ENCODE measurements around the gene IFNLR1.

IFNLR1 gene

GRCh38 chr1:24147194-24147593 lies 39.9 kb downstream of the IFNLR1 start:
- H3K9ac ChIP-seq (ENCODE audit: low read length) = no peak overlapping the region
- H3K4me3 ChIP-seq (ENCODE audit: low read depth, low read length) = no peak overlapping the region
- H3K36me3 ChIP-seq (ENCODE audit: control insufficient read depth, insufficient read depth, low read length) = no peaks in the 10 kb centered on the region
- H3K9me3 ChIP-seq (ENCODE audit: control insufficient read depth, insufficient read depth, low read depth, low read length) = no peaks in the 10 kb centered on the region
- peaks cover 22% of the 10 kb centered on the region for H3K4me1 ChIP-seq (ENCODE audit: control insufficient read depth, insufficient read depth, low read length)
- H3K27me3 ChIP-seq (ENCODE audit: control insufficient read depth, insufficient read depth, low read length) = no peaks in the 10 kb centered on the region
- no peak overlapping the region for H3K27ac ChIP-seq (ENCODE audit: low read depth, low read length)

DNA sequence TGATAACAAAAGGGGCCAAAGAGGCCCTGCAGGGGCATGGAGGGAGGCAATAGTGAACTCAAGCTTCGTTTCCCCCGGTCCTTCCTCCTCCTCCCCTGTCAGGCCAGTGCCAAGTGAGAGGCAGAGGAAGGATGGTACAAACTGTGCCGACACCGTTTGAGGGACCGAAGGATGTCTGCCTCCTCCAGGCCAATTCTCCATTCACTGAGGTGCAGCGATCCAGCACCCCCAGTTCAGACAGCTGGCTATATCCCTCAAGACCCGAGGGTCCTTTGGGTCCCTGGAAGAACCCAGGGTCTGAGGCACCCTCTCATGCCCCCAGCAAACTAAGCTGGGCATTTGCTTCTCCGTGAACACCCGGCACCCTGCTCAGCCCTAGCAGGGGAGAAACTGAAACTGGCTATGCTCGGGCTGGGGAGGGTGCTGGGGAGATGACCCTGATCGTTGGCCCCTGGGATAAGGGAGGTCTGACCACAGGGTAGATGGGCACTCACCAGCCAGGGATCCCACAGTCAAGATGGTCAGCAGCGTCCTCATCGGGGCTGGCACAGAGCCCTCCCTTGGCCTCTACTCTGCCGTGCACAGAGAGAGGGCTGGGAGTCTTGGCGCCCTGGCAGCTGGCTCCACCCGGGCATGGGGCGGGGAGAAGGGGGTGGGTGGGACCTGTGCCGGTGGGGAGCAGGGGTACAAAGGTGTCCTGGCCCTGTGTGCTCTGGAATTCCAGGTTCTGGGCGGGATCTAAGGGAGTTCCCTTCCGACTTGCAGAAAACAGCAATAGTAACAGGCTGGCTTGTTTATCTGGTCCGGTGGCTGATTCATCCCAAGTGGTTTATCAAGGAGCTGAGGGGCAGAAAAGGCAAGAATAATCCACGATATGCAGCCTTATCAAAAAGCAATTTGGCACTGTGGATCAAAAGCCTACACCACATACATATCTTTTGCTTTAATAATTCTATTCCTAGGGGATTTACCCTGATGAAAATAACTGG lies 44.2 kb downstream of the IFNLR1 start, which contains the start of gene IL22RA1:
TSS of gene IL22RA1 (minus strand) at position 595 of the 989 bp plus-strand sequence. CDS start at position 537, 58 bp downstream.
- Histone ChIP-seq H3K27me3 (ENCODE audit: control insufficient read depth, insufficient read depth, low read length) (no peaks in the 10 kb centered on the region), H3K9ac (ENCODE audit: low read length) (no peak within 1 kb of the TSS), H3K36me3 (ENCODE audit: control insufficient read depth, insufficient read depth, low read length) (no peaks in the 10 kb centered on the region), H3K9me3 (ENCODE audit: control insufficient read depth, insufficient read depth, low read depth, low read length) (0 out of 2 replicates have a peak, but pooled peaks cover 3% of the 10 kb centered on the region), H3K4me1 (ENCODE audit: control insufficient read depth, insufficient read depth, low read length) (no peaks in the 10 kb centered on the region; the same call in 1 of the 2 replicates), H3K4me3 (ENCODE audit: low read depth, low read length) (no peak within 1 kb of the TSS), H3K27ac (ENCODE audit: low read depth, low read length) (no peak within 1 kb of the TSS)

GRCh38 chr1:24141311-24141997 lies 45.6 kb downstream of the IFNLR1 start:
- no peaks in the 10 kb centered on the region for H3K27me3 ChIP-seq (ENCODE audit: control insufficient read depth, insufficient read depth, low read length)
- H3K9me3 ChIP-seq (ENCODE audit: control insufficient read depth, insufficient read depth, low read depth, low read length) = 0 out of 2 replicates have a peak, but pooled peaks cover 3% of the 10 kb centered on the region

DNA sequence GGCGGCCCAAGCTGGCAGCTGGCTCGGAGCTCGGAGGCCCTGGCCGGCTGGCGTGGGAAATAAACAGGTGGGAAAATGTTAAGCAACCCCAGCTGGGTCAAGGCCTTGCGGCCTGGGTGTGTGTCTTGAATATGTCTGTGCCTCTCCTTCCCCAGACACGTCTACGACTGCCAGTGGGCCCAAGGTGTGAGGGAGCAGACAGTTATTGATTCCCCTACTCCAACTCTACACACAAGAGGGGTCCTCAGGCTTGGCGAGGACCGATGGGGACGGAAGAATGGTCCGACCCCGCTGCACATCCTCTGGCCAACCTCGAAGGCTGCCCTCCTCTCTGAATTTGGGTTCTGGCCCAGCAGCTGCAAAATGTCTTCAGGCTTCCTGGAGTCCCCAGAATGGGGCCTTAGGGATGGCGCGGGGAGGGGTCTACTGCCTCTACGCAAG lies 46.3 kb downstream of the IFNLR1 start:
- no peak overlapping the region for H3K4me3 ChIP-seq (ENCODE audit: low read depth, low read length)
- H3K9ac ChIP-seq (ENCODE audit: low read length) = no peak overlapping the region
- 0 out of 2 replicates have a peak, but pooled peaks cover 3% of the 10 kb centered on the region for H3K9me3 ChIP-seq (ENCODE audit: control insufficient read depth, insufficient read depth, low read depth, low read length)
- no peaks in the 10 kb centered on the region for H3K36me3 ChIP-seq (ENCODE audit: control insufficient read depth, insufficient read depth, low read length)
- no peaks in the 10 kb centered on the region for H3K27me3 ChIP-seq (ENCODE audit: control insufficient read depth, insufficient read depth, low read length)
- no peaks in the 10 kb centered on the region; the same call in 1 of the 2 replicates for H3K4me1 ChIP-seq (ENCODE audit: control insufficient read depth, insufficient read depth, low read length)
- no peak overlapping the region for H3K27ac ChIP-seq (ENCODE audit: low read depth, low read length)

More at GRCh38 chr1:24141311-24141997, 45.6 kb downstream of the IFNLR1 start:
- Histone ChIP-seq H3K27ac (ENCODE audit: low read depth, low read length) (no peak overlapping the region), H3K36me3 (ENCODE audit: control insufficient read depth, insufficient read depth, low read length) (no peaks in the 10 kb centered on the region), H3K9ac (ENCODE audit: low read length) (no peak overlapping the region), H3K4me3 (ENCODE audit: low read depth, low read length) (no peak overlapping the region), H3K4me1 (ENCODE audit: control insufficient read depth, insufficient read depth, low read length) (no peaks in the 10 kb centered on the region; the same call in 1 of the 2 replicates)

- no peaks in the 10 kb centered on the region; the same call in 1 of the 2 replicates for H3K4me1 ChIP-seq (ENCODE audit: control insufficient read depth, insufficient read depth, low read length)
- H3K4me3 ChIP-seq (ENCODE audit: low read depth, low read length) = no peak overlapping the region
- H3K9me3 ChIP-seq (ENCODE audit: control insufficient read depth, insufficient read depth, low read depth, low read length) = 0 out of 2 replicates have a peak, but pooled peaks cover 3% of the 10 kb centered on the region
- no peaks in the 10 kb centered on the region for H3K27me3 ChIP-seq (ENCODE audit: control insufficient read depth, insufficient read depth, low read length)
- no peak overlapping the region for H3K27ac ChIP-seq (ENCODE audit: low read depth, low read length)
- H3K9ac ChIP-seq (ENCODE audit: low read length) = no peak overlapping the region
- no peaks in the 10 kb centered on the region for H3K36me3 ChIP-seq (ENCODE audit: control insufficient read depth, insufficient read depth, low read length)
These were observed 47.2 kb downstream of the IFNLR1 start for GRCh38 chr1:24139841-24140425.

- Histone ChIP-seq H3K9ac (ENCODE audit: low read length) (no peak overlapping the region), H3K4me3 (ENCODE audit: low read depth, low read length) (no peak overlapping the region), H3K27ac (ENCODE audit: low read depth, low read length) (no peak overlapping the region), H3K9me3 (ENCODE audit: control insufficient read depth, insufficient read depth, low read depth, low read length) (0 out of 2 replicates have a peak, but pooled peaks cover 3% of the 10 kb centered on the region), H3K36me3 (ENCODE audit: control insufficient read depth, insufficient read depth, low read length) (no peaks in the 10 kb centered on the region), H3K27me3 (ENCODE audit: control insufficient read depth, insufficient read depth, low read length) (no peaks in the 10 kb centered on the region), H3K4me1 (ENCODE audit: control insufficient read depth, insufficient read depth, low read length) (no peaks in the 10 kb centered on the region; the same call in 1 of the 2 replicates)
These were observed 47.9 kb downstream of the IFNLR1 start for GRCh38 chr1:24139222-24139489.

- Histone ChIP-seq H3K9me3 (ENCODE audit: control insufficient read depth, insufficient read depth, low read depth, low read length) (0 out of 2 replicates have a peak, but pooled peaks cover 3% of the 10 kb centered on the region), H3K27me3 (ENCODE audit: control insufficient read depth, insufficient read depth, low read length) (no peaks in the 10 kb centered on the region), H3K4me1 (ENCODE audit: control insufficient read depth, insufficient read depth, low read length) (no peaks in the 10 kb centered on the region), H3K4me3 (ENCODE audit: low read depth, low read length) (no peak overlapping the region), H3K9ac (ENCODE audit: low read length) (no peak overlapping the region), H3K36me3 (ENCODE audit: control insufficient read depth, insufficient read depth, low read length) (no peaks in the 10 kb centered on the region), H3K27ac (ENCODE audit: low read depth, low read length) (no peak overlapping the region)
These were observed 48.4 kb downstream of the IFNLR1 start for GRCh38 chr1:24138476-24139221.

DNA sequence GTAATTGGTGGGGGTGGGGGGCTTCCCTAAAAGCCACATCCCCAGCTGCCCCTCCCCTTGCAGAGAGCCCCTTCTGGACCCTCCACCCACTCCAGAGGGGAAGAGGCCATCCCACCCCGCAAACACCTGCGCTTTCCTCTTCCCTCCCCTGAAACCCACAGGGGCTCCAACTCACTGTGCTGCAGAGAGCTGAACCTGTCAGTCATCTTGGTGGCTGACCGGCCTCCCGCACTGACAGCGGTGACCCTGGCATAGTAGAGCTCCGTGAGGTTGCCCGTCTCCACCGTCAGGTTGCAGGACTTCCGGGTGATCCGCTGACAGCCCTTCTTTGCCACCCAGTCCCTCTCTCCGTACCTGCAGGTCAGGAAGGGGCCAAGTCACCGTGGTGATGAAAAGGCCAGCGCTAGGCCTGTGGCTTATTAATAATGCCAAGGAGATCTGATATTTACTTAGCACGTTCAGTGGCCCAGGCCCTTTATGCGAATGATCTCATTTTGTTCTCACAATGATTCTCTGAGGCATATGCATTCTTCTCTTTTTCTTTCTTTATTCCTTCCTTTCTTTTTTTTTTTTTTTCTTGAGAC lies 50.0 kb downstream of the IFNLR1 start:
- Histone ChIP-seq H3K27ac (ENCODE audit: low read depth, low read length) (no peak overlapping the region), H3K4me1 (ENCODE audit: control insufficient read depth, insufficient read depth, low read length) (no peaks in the 10 kb centered on the region), H3K27me3 (ENCODE audit: control insufficient read depth, insufficient read depth, low read length) (no peaks in the 10 kb centered on the region), H3K9me3 (ENCODE audit: control insufficient read depth, insufficient read depth, low read depth, low read length) (0 out of 2 replicates have a peak, but pooled peaks cover 3% of the 10 kb centered on the region), H3K36me3 (ENCODE audit: control insufficient read depth, insufficient read depth, low read length) (no peaks in the 10 kb centered on the region), H3K4me3 (ENCODE audit: low read depth, low read length) (no peak overlapping the region), H3K9ac (ENCODE audit: low read length) (no peak overlapping the region)

- H3K9me3 ChIP-seq (ENCODE audit: control insufficient read depth, insufficient read depth, low read depth, low read length) = peaks cover 15% of the 10 kb centered on the region
- no peak overlapping the region for H3K27ac ChIP-seq (ENCODE audit: low read depth, low read length)
- no peak overlapping the region for H3K4me3 ChIP-seq (ENCODE audit: low read depth, low read length)
- H3K36me3 ChIP-seq (ENCODE audit: control insufficient read depth, insufficient read depth, low read length) = no peaks in the 10 kb centered on the region
- H3K27me3 ChIP-seq (ENCODE audit: control insufficient read depth, insufficient read depth, low read length) = no peaks in the 10 kb centered on the region
- no peak overlapping the region for H3K9ac ChIP-seq (ENCODE audit: low read length)
- H3K4me1 ChIP-seq (ENCODE audit: control insufficient read depth, insufficient read depth, low read length) = no peaks in the 10 kb centered on the region
These were observed 52.7 kb downstream of the IFNLR1 start for GRCh38 chr1:24134376-24134775.

- Histone ChIP-seq H3K27ac (ENCODE audit: low read depth, low read length) (no peak overlapping the region), H3K27me3 (ENCODE audit: control insufficient read depth, insufficient read depth, low read length) (no peaks in the 10 kb centered on the region), H3K4me1 (ENCODE audit: control insufficient read depth, insufficient read depth, low read length) (0 out of 2 replicates have a peak, but pooled peaks cover 3% of the 10 kb centered on the region), H3K9ac (ENCODE audit: low read length) (no peak overlapping the region), H3K36me3 (ENCODE audit: control insufficient read depth, insufficient read depth, low read length) (no peaks in the 10 kb centered on the region), H3K4me3 (ENCODE audit: low read depth, low read length) (no peak overlapping the region), H3K9me3 (ENCODE audit: control insufficient read depth, insufficient read depth, low read depth, low read length) (peaks cover 12% of the 10 kb centered on the region)
These were observed 53.3 kb downstream of the IFNLR1 start for GRCh38 chr1:24133819-24134218.

All from HUES6 (cell line).